ENCODE results near the gene GFOD2.
A peak's percentile ranks its signal among the peaks of the same experiment; 100 is the strongest.

Gene GFOD2

GRCh38 chr16:67720236-67720635 is 1.1 kb upstream of the GFOD2 start:
- Mint-ChIP-seq H3K27me3 (no peaks in the 10 kb centered on the region), H3K9me3 (no peaks in the 10 kb centered on the region), H3K4me1 (peaks cover 41% of the 10 kb centered on the region), H3K36me3 (peaks cover 2% of the 10 kb centered on the region), H3K27ac (peak overlapping the region; percentile 97), H3K4me3 (peak overlapping the region; percentile 97)

- no peaks in the 10 kb centered on the region for H3K9me3 Mint-ChIP-seq
- H3K27ac Mint-ChIP-seq, result peak overlapping the region; percentile 97
- H3K4me1 Mint-ChIP-seq, result peaks cover 41% of the 10 kb centered on the region
- peak overlapping the region; percentile 97 for H3K4me3 Mint-ChIP-seq
- no peaks in the 10 kb centered on the region for H3K27me3 Mint-ChIP-seq
- H3K36me3 Mint-ChIP-seq, result peaks cover 2% of the 10 kb centered on the region
Measured at GRCh38 chr16:67719778-67720144, 645 bp upstream of the GFOD2 start.

GRCh38 chr16:67718668-67719047 is 458 bp downstream of the GFOD2 start:
- Mint-ChIP-seq H3K27ac (peak overlapping the region; percentile 44), H3K4me1 (peaks cover 48% of the 10 kb centered on the region), H3K4me3 (peak overlapping the region; percentile 97), H3K9me3 (no peaks in the 10 kb centered on the region), H3K27me3 (no peaks in the 10 kb centered on the region), H3K36me3 (peaks cover 2% of the 10 kb centered on the region)

- peaks cover 62% of the 10 kb centered on the region for H3K4me1 Mint-ChIP-seq
- H3K4me3 Mint-ChIP-seq, result no peak overlapping the region
- H3K27me3 Mint-ChIP-seq, result no peaks in the 10 kb centered on the region
- H3K36me3 Mint-ChIP-seq, result peaks cover 4% of the 10 kb centered on the region
- no peaks in the 10 kb centered on the region for H3K9me3 Mint-ChIP-seq
- H3K27ac Mint-ChIP-seq, result no peak overlapping the region
Measured at GRCh38 chr16:67716097-67716496, 3.0 kb downstream of the GFOD2 start.

- peaks cover 51% of the 10 kb centered on the region for H3K4me1 Mint-ChIP-seq
- H3K4me3 Mint-ChIP-seq, result no peak overlapping the region
- H3K27ac Mint-ChIP-seq, result no peak overlapping the region
- peaks cover 6% of the 10 kb centered on the region for H3K36me3 Mint-ChIP-seq
- H3K9me3 Mint-ChIP-seq, result no peaks in the 10 kb centered on the region
- H3K27me3 Mint-ChIP-seq, result no peaks in the 10 kb centered on the region
Measured at GRCh38 chr16:67714522-67714921, 4.6 kb downstream of the GFOD2 start.

GRCh38 chr16:67713647-67714273 is 5.4 kb downstream of the GFOD2 start:
- peaks cover 51% of the 10 kb centered on the region for H3K4me1 Mint-ChIP-seq
- H3K9me3 Mint-ChIP-seq, result no peaks in the 10 kb centered on the region
- no peak overlapping the region for H3K27ac Mint-ChIP-seq
- peaks cover 6% of the 10 kb centered on the region for H3K36me3 Mint-ChIP-seq
- no peak overlapping the region for H3K4me3 Mint-ChIP-seq
- H3K27me3 Mint-ChIP-seq, result no peaks in the 10 kb centered on the region

- H3K36me3 Mint-ChIP-seq, result peaks cover 4% of the 10 kb centered on the region
- H3K27ac Mint-ChIP-seq, result no peak overlapping the region
- no peaks in the 10 kb centered on the region for H3K27me3 Mint-ChIP-seq
- no peaks in the 10 kb centered on the region for H3K9me3 Mint-ChIP-seq
- peaks cover 33% of the 10 kb centered on the region for H3K4me1 Mint-ChIP-seq
- H3K4me3 Mint-ChIP-seq, result no peak overlapping the region
Measured at GRCh38 chr16:67710607-67711006, 8.5 kb downstream of the GFOD2 start.

- Mint-ChIP-seq H3K36me3 (peaks cover 4% of the 10 kb centered on the region), H3K27ac (no peak overlapping the region), H3K4me3 (no peak overlapping the region), H3K27me3 (no peaks in the 10 kb centered on the region), H3K9me3 (no peaks in the 10 kb centered on the region), H3K4me1 (peaks cover 40% of the 10 kb centered on the region)
Measured at GRCh38 chr16:67709050-67709449, 10.1 kb downstream of the GFOD2 start.

GRCh38 chr16:67708368-67708771 is 10.7 kb downstream of the GFOD2 start:
- Mint-ChIP-seq H3K4me3 (no peak overlapping the region), H3K27ac (no peak overlapping the region)

GRCh38 chr16:67707790-67708189 is 11.3 kb downstream of the GFOD2 start:
- Mint-ChIP-seq H3K27me3 (no peaks in the 10 kb centered on the region), H3K27ac (no peak overlapping the region)

More at GRCh38 chr16:67708368-67708771, 10.7 kb downstream of the GFOD2 start:
- H3K27me3 Mint-ChIP-seq, result no peaks in the 10 kb centered on the region
- H3K9me3 Mint-ChIP-seq, result no peaks in the 10 kb centered on the region
- peaks cover 4% of the 10 kb centered on the region for H3K36me3 Mint-ChIP-seq
- H3K4me1 Mint-ChIP-seq, result peaks cover 41% of the 10 kb centered on the region

GRCh38 chr16:67707210-67707609 is 11.9 kb downstream of the GFOD2 start:
- no peak overlapping the region for H3K27ac Mint-ChIP-seq
- no peak overlapping the region for H3K4me3 Mint-ChIP-seq
- no peaks in the 10 kb centered on the region for H3K27me3 Mint-ChIP-seq
- H3K9me3 Mint-ChIP-seq, result no peaks in the 10 kb centered on the region
- peaks cover 44% of the 10 kb centered on the region for H3K4me1 Mint-ChIP-seq
- H3K36me3 Mint-ChIP-seq, result peaks cover 4% of the 10 kb centered on the region

More at GRCh38 chr16:67707790-67708189, 11.3 kb downstream of the GFOD2 start:
- Mint-ChIP-seq H3K9me3 (no peaks in the 10 kb centered on the region), H3K36me3 (peaks cover 4% of the 10 kb centered on the region), H3K4me1 (peaks cover 44% of the 10 kb centered on the region), H3K4me3 (no peak overlapping the region)

- H3K4me1 Mint-ChIP-seq, result peaks cover 33% of the 10 kb centered on the region
- no peaks in the 10 kb centered on the region for H3K36me3 Mint-ChIP-seq
- H3K27me3 Mint-ChIP-seq, result no peaks in the 10 kb centered on the region
- no peak overlapping the region for H3K27ac Mint-ChIP-seq
- H3K4me3 Mint-ChIP-seq, result no peak overlapping the region
- H3K9me3 Mint-ChIP-seq, result no peaks in the 10 kb centered on the region
Measured at GRCh38 chr16:67704110-67704509, 15.0 kb downstream of the GFOD2 start.

- Mint-ChIP-seq H3K27me3 (no peaks in the 10 kb centered on the region), H3K27ac (peak overlapping the region; percentile 10), H3K9me3 (no peaks in the 10 kb centered on the region), H3K4me1 (peaks cover 31% of the 10 kb centered on the region), H3K36me3 (peaks cover 1% of the 10 kb centered on the region), H3K4me3 (peak overlapping the region; percentile 37)
Measured at GRCh38 chr16:67703626-67704025, 15.5 kb downstream of the GFOD2 start.

- Mint-ChIP-seq H3K4me1 (peaks cover 33% of the 10 kb centered on the region), H3K27ac (no peak overlapping the region), H3K36me3 (peaks cover 3% of the 10 kb centered on the region), H3K9me3 (no peaks in the 10 kb centered on the region), H3K27me3 (no peaks in the 10 kb centered on the region), H3K4me3 (no peak overlapping the region)
Measured at GRCh38 chr16:67702130-67702529, 17.0 kb downstream of the GFOD2 start.

- H3K27me3 Mint-ChIP-seq, result no peaks in the 10 kb centered on the region
- H3K36me3 Mint-ChIP-seq, result peaks cover 6% of the 10 kb centered on the region
- no peak overlapping the region for H3K27ac Mint-ChIP-seq
- peaks cover 35% of the 10 kb centered on the region for H3K4me1 Mint-ChIP-seq
- no peak overlapping the region for H3K4me3 Mint-ChIP-seq
- H3K9me3 Mint-ChIP-seq, result no peaks in the 10 kb centered on the region
Measured at GRCh38 chr16:67701420-67701819, 17.7 kb downstream of the GFOD2 start.

GRCh38 chr16:67699265-67699664 is 19.9 kb downstream of the GFOD2 start:
- Mint-ChIP-seq H3K4me3 (no peak overlapping the region), H3K27me3 (no peaks in the 10 kb centered on the region), H3K36me3 (peaks cover 6% of the 10 kb centered on the region), H3K4me1 (peaks cover 22% of the 10 kb centered on the region), H3K27ac (no peak overlapping the region), H3K9me3 (no peaks in the 10 kb centered on the region)

Measured in activated naive CD4-positive, alpha-beta T cell treated with anti-CD3 and anti-CD28 coated beads, Interleukin-2, amount 50 U/mL, for 24 hours (primary cell).